H9 (cell line): ENCODE data around the gene AGA. TPM values are rescaled to one million over a fixed set of nuclear protein-coding genes. Genes with fewer than 3 reads are reported as not detected.

Experiments
- DNase-seq: peaks from one replicate; pipeline ENCODE4 v3.0.0-alpha.2; 2017
- H2AFZ ChIP-seq: one replicate; pipeline ENCODE4 v1.6.1; 2013; ENCODE audit warnings: mild to moderate bottlenecking, low read length, control low read depth, moderate library complexity
- H2AK5ac ChIP-seq: 2 replicates; pipeline ENCODE4 v1.6.1; 2013; ENCODE audit warnings: low read length, control low read depth, mixed read lengths; ENCODE audit not compliant: insufficient read length
- H2BK120ac ChIP-seq: one replicate; pipeline ENCODE4 v1.6.1; 2013; ENCODE audit warnings: low read depth, mild to moderate bottlenecking, low read length, control low read depth, inconsistent platforms; ENCODE audit not compliant: poor library complexity, severe bottlenecking
- H2BK12ac ChIP-seq: 2 replicates; pipeline ENCODE4 v1.6.1; 2013; ENCODE audit warnings: low read length, control low read depth, mixed read lengths, low read depth; ENCODE audit not compliant: insufficient read length
- H2BK15ac ChIP-seq: 2 replicates; pipeline ENCODE4 v1.6.1; 2013; ENCODE audit warnings: low read depth, low read length, control low read depth
- H2BK20ac ChIP-seq: one replicate; pipeline ENCODE4 v1.6.1; 2013; ENCODE audit warnings: low read depth, mild to moderate bottlenecking, low read length, control low read depth, inconsistent platforms; ENCODE audit not compliant: poor library complexity, severe bottlenecking
- H2BK5ac ChIP-seq: 2 replicates; pipeline ENCODE4 v1.6.1; 2013; ENCODE audit warnings: low read length, control low read depth, mixed read lengths; ENCODE audit not compliant: insufficient read length
- H3K14ac ChIP-seq: 2 replicates; pipeline ENCODE4 v1.6.1; 2013; ENCODE audit warnings: low read length, control low read depth; ENCODE audit not compliant: insufficient read depth
- H3K18ac ChIP-seq: 2 replicates; pipeline ENCODE4 v1.6.1; 2013; ENCODE audit warnings: low read depth, mild to moderate bottlenecking, mixed read lengths, low read length, control low read depth; ENCODE audit not compliant: insufficient read length
- H3K23ac ChIP-seq: 2 replicates; pipeline ENCODE4 v1.6.1; 2013; ENCODE audit warnings: low read length, control low read depth, mixed read lengths, low read depth; ENCODE audit not compliant: insufficient read length
- H3K23me2 ChIP-seq: 2 replicates; pipeline ENCODE4 v1.6.1; 2013; ENCODE audit warnings: low read depth, mild to moderate bottlenecking, mixed read lengths, low read length, control low read depth; ENCODE audit not compliant: insufficient read length, poor library complexity, severe bottlenecking
- H3K27ac ChIP-seq: 2 replicates; pipeline ENCODE4 v1.5.1; 2013; ENCODE audit warnings: low read length, control low read depth, mixed read lengths, low read depth; ENCODE audit not compliant: insufficient read length
- H3K27me3 ChIP-seq: 2 replicates; pipeline ENCODE4 v1.6.1; 2013; ENCODE audit warnings: low read length, control low read depth, inconsistent platforms; ENCODE audit not compliant: insufficient read depth
- H3K4ac ChIP-seq: 2 replicates; pipeline ENCODE4 v1.6.1; 2013; ENCODE audit warnings: low read depth, mild to moderate bottlenecking, control low read depth, inconsistent platforms, low read length, moderate library complexity
- H3K4me1 ChIP-seq: 2 replicates; pipeline ENCODE4 v1.6.1; 2013; ENCODE audit warnings: low read length, control low read depth, inconsistent platforms; ENCODE audit not compliant: insufficient read depth
- H3K4me2 ChIP-seq: 2 replicates; pipeline ENCODE4 v1.6.1; 2013; ENCODE audit warnings: low read length, control low read depth, mixed read lengths; ENCODE audit not compliant: insufficient read length, insufficient read depth
- H3K56ac ChIP-seq: 2 replicates; pipeline ENCODE4 v1.6.1; 2013; ENCODE audit warnings: low read depth, mild to moderate bottlenecking, mixed read lengths, low read length, control low read depth; ENCODE audit not compliant: insufficient read length
- H3K79me1 ChIP-seq: 2 replicates; pipeline ENCODE4 v1.6.1; 2013; ENCODE audit warnings: low read depth, mild to moderate bottlenecking, moderate library complexity, low read length, control low read depth, inconsistent platforms; ENCODE audit not compliant: insufficient read depth, poor library complexity, severe bottlenecking
- H3K79me2 ChIP-seq: 2 replicates; pipeline ENCODE4 v1.6.1; 2013; ENCODE audit warnings: low read length, control low read depth, inconsistent platforms; ENCODE audit not compliant: insufficient read depth
- H3K9ac ChIP-seq: 2 replicates; pipeline ENCODE4 v1.6.1; 2013; ENCODE audit warnings: low read length, control low read depth, mixed read lengths; ENCODE audit not compliant: insufficient read length; ENCODE audit errors: extremely low read depth
- H3K9me3 ChIP-seq: one replicate; pipeline ENCODE4 v1.6.1; 2013; ENCODE audit warnings: low read depth, low read length, inconsistent platforms; ENCODE audit not compliant: control insufficient read depth
- H3T11ph ChIP-seq: one replicate; pipeline ENCODE4 v1.6.1; 2013; ENCODE audit warnings: mild to moderate bottlenecking, low read length, control low read depth, inconsistent platforms
- H4K20me1 ChIP-seq: one replicate; pipeline ENCODE4 v1.6.1; 2013; ENCODE audit not compliant: control insufficient read depth, insufficient read length, insufficient read depth
- H4K5ac ChIP-seq: 2 replicates; pipeline ENCODE4 v1.6.1; 2013; ENCODE audit warnings: low read depth, mild to moderate bottlenecking, mixed read lengths, low read length, control low read depth; ENCODE audit not compliant: insufficient read length
- H4K8ac ChIP-seq: replicated peaks from 2 replicates; pipeline ENCODE4 v1.6.1; 2013; ENCODE audit warnings: low read length, control low read depth, mixed read lengths, low read depth; ENCODE audit not compliant: insufficient read length
- H4K91ac ChIP-seq: 2 replicates; pipeline ENCODE4 v1.6.1; 2013; ENCODE audit warnings: low read depth, mild to moderate bottlenecking, moderate library complexity, mixed read lengths, low read length, control low read depth; ENCODE audit not compliant: insufficient read length
- H3K27ac Mint-ChIP-seq, 3 experiments: 2 replicates in 2 of 3; 3 replicates in 1 of 3; pipeline ENCODE4 v1.8.0; 2020 to 2021; ENCODE audit warnings: mixed read lengths in 3 of 3, mild to moderate bottlenecking in 1 of 3, moderate library complexity in 1 of 3
- H3K27me3 Mint-ChIP-seq: 2 replicates; pipeline ENCODE4 v1.8.0; 2021; ENCODE audit warnings: low read depth, mild to moderate bottlenecking, moderate library complexity, mixed read lengths
- H3K36me3 Mint-ChIP-seq, 3 experiments: 2 replicates in 2 of 3; 3 replicates in 1 of 3; pipeline ENCODE4 v1.8.0; 2020 to 2021; ENCODE audit warnings: low read depth in 3 of 3, mixed read lengths in 3 of 3; ENCODE audit not compliant: insufficient read depth in 1 of 3
- H3K4me1 Mint-ChIP-seq, 2 experiments: 2 replicates each; pipeline ENCODE4 v1.8.0; 2020; ENCODE audit warnings: mixed read lengths in 2 of 2
- H3K4me3 Mint-ChIP-seq, 2 experiments: 2 replicates in 1 of 2; 3 replicates in 1 of 2; pipeline ENCODE4 v1.8.0; 2020 to 2021; ENCODE audit warnings: mild to moderate bottlenecking in 2 of 2, mixed read lengths in 2 of 2, moderate library complexity in 1 of 2
- H3K9me3 Mint-ChIP-seq, 2 experiments: 2 replicates in 1 of 2; 3 replicates in 1 of 2; pipeline ENCODE4 v1.8.0; 2020; ENCODE audit warnings: mild to moderate bottlenecking in 2 of 2, mixed read lengths in 2 of 2, moderate library complexity in 1 of 2
- CTCF ChIP-seq: fragments of 200-600 bp; sonication (generic); conservative IDR thresholded peaks from 3 replicates; pipeline ENCODE4 v1.8.0; 2021; ENCODE audit warnings: antibody characterized with exemption, mild to moderate bottlenecking
- WGBS: extraction: QIAGEN DNeasy Blood & Tissue Kit; methylation state at CpG from one replicate; pipeline ENCODE4 v1.1.7; 2013; ENCODE audit warnings: missing lambda C conversion rate, low lambda C conversion rate, mixed read lengths; ENCODE audit not compliant: insufficient read length; ENCODE audit errors: extremely low coverage; 5-methylcytosine and 5-hydroxymethylcytosine counted together
- total RNA-seq: library from RNA; stranded (reverse); gene quantifications from 2 replicates; pipeline ENCODE4 v1.2.1, GENCODE V29; 2021

Gene AGA
- total RNA-seq, 1 experiment from 2014 or later: 10.0 TPM

- Histone ChIP-seq H2BK15ac (no peak overlapping the region), H3K23me2 (no peaks in the 10 kb centered on the region), H3K27me3 (no peaks in the 10 kb centered on the region), H3K4me1 (no peaks in the 10 kb centered on the region), H3K23ac (no peak overlapping the region), H2BK120ac (no peak overlapping the region), H3K56ac (no peak overlapping the region), H2AFZ (no peak overlapping the region), H3K9ac (no peak overlapping the region), H2BK5ac (no peak overlapping the region), H3T11ph (no peak overlapping the region), H3K14ac (no peak overlapping the region), H3K4me2 (no peak overlapping the region), H2AK5ac (no peak overlapping the region), H3K9me3 (no peaks in the 10 kb centered on the region), H4K5ac (no peak overlapping the region), H4K8ac (no peak overlapping the region), H3K4ac (no peak overlapping the region), H4K91ac (no peak overlapping the region), H3K18ac (no peak overlapping the region), H2BK12ac (no peak overlapping the region), H3K79me1 (no peaks in the 10 kb centered on the region), H2BK20ac (no peak overlapping the region), H3K79me2 (no peaks in the 10 kb centered on the region), H3K27ac (no peak overlapping the region), H4K20me1 (no peaks in the 10 kb centered on the region)
- DNase-seq: no peak
- Mint-ChIP-seq H3K27ac (no peak overlapping the region), H3K4me1 (peaks cover 19% of the 10 kb centered on the region in 2 experiments), H3K9me3 (peaks cover 0 to 10% of the 10 kb centered on the region in 2 experiments; a peak in 3 of 5 replicates), H3K27me3 (no peaks in the 10 kb centered on the region), H3K4me3 (no peak overlapping the region), H3K36me3 (peaks cover 0 to 6% (median 0%) of the 10 kb centered on the region in 3 experiments; a peak in 1 of 7 replicates)
- WGBS: no CpG with 5 or more reads among the region's 2 CpGs
- TF ChIP-seq CTCF: no peak
Observed at GRCh38 chr4:177400030-177400429, 42.2 kb downstream of the AGA start.
